Gastroesophageal sphincter (tissue), 3 donors: ENCODE results near the gene PRSS21.

Experiments
- EP300 ChIP-seq: sonication (generic); formaldehyde crosslinking; IDR thresholded peaks from one replicate; pipeline ENCODE4 v1.6.1; 2017; ENCODE audit warnings: antibody characterized with exemption, mild to moderate bottlenecking
- POLR2A ChIP-seq, 2 donors: fragments of 450-650 bp; IDR thresholded peaks; one replicate each; pipeline ENCODE4 v1.6.1; 2017; ENCODE audit warnings: antibody characterized with exemption in 2 of 2, mild to moderate bottlenecking in 2 of 2, moderate library complexity in 1 of 2
- POLR2AphosphoS5 ChIP-seq: sonication (generic); formaldehyde crosslinking; IDR thresholded peaks from one replicate; pipeline ENCODE4 v1.6.1; 2017; ENCODE audit warnings: antibody characterized with exemption
- TF ChIP-seq, protein P1 (sequence below), 4 experiments: fragments of 200-600 bp in 2 of 4; fragments of 450-650 bp in 2 of 4; sonication (generic) in 1 of 4; IDR thresholded peaks; one replicate each; pipeline ENCODE4 v1.5.1; 2017 to 2019; ENCODE audit warnings: antibody characterized with exemption in 4 of 4, mild to moderate bottlenecking in 2 of 4, moderate library complexity in 2 of 4

DNA sequence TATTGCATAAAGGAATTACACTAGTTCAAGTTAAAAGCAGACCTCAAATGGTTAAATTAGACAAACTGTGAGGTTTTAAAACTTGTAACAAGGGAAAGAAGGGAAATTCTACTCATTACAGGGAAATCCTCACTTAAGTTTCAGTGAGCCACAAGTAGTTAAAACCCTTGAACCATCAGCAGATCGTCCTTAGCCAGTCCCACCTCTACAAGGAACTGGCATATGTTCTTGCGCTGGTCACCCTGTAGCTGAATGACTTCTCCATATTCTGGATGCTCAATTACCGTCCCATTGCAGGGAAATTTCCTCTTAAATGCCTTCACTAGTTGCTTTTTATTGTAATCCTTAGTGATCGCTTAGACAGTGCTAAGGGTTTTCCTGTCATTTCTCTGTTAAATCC lies 5.5 kb downstream of the PRSS21 start:
- TF ChIP-seq, protein P1, sequence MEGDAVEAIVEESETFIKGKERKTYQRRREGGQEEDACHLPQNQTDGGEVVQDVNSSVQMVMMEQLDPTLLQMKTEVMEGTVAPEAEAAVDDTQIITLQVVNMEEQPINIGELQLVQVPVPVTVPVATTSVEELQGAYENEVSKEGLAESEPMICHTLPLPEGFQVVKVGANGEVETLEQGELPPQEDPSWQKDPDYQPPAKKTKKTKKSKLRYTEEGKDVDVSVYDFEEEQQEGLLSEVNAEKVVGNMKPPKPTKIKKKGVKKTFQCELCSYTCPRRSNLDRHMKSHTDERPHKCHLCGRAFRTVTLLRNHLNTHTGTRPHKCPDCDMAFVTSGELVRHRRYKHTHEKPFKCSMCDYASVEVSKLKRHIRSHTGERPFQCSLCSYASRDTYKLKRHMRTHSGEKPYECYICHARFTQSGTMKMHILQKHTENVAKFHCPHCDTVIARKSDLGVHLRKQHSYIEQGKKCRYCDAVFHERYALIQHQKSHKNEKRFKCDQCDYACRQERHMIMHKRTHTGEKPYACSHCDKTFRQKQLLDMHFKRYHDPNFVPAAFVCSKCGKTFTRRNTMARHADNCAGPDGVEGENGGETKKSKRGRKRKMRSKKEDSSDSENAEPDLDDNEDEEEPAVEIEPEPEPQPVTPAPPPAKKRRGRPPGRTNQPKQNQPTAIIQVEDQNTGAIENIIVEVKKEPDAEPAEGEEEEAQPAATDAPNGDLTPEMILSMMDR (IDR thresholded peaks at IDR 0.05), result no peak
- TF ChIP-seq POLR2A (IDR thresholded peaks at IDR 0.05) (no peak), POLR2AphosphoS5 (no peak), EP300 (no peak)
